Breast epithelium (tissue), 3 donors: Measurements from ENCODE around the gene RHOBTB1.

ENCODE experiments used
- CTCF ChIP-seq, 3 donors: fragments of 450-650 bp; IDR thresholded peaks; one replicate each; pipeline ENCODE4 v1.5.1; 2016 to 2017; ENCODE audit warnings: antibody characterized with exemption in 3 of 3, mild to moderate bottlenecking in 3 of 3, moderate library complexity in 3 of 3
- POLR2A ChIP-seq: fragments of 450-650 bp; IDR thresholded peaks from one replicate; pipeline ENCODE4 v1.6.1; 2016; ENCODE audit warnings: antibody characterized with exemption, mild to moderate bottlenecking, moderate library complexity

GRCh38 chr10:60954035-60954434 lies 10.1 kb upstream of the RHOBTB1 start:
- TF ChIP-seq POLR2A, result no peak
- TF ChIP-seq CTCF (IDR thresholded peaks at IDR 0.05), result no peak
